Anterior cingulate cortex (tissue), 58 donors: ENCODE measurements around the gene NUP58.

Experiments used
- DNase-seq, 58 donors: peaks; one replicate each; lab custom pipeline; 2025; lab: John Stamatoyannopoulos, UW

The NUP58 gene

DNA sequence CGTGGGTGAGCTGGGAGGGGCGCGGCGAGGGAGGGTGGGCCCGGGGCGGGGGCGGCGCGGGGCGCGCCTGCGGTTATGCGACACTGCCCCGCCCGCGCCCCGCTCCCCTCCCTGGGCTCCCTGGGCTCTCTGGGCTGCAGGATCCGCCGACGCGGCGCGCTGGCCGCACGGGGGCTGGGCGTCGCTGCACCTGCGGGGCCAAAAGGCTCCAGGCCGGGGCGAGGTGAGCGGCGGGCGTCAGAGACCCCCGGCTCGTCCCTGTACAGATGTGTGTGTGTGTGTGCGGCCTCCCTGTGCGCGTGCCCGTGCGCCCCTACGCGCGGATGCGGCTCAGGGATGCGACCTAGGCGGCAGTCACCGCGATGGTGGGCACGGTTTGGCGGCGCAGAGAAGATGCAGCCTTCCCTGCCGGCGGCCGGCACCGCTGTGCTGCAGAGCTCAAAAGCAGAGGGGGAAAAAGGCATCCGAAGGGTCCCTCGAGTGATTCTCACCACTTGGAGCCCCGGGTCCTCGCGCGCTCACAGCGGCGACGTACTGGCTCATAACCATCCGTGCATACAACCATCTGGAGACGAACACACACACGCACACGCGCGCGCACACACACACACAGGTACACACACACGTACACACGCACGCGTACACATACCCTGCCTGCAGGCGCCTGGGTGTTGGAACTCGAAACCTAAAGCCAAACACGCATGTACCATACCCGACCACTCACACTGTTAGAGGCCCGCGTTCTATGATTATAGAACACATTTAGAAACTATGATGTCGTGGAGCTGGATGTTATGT lies 71.1 kb downstream of the NUP58 start:
- DNase-seq: peak in 21 of 58 donors; percentile 5 to 75 (median 40)

DNA sequence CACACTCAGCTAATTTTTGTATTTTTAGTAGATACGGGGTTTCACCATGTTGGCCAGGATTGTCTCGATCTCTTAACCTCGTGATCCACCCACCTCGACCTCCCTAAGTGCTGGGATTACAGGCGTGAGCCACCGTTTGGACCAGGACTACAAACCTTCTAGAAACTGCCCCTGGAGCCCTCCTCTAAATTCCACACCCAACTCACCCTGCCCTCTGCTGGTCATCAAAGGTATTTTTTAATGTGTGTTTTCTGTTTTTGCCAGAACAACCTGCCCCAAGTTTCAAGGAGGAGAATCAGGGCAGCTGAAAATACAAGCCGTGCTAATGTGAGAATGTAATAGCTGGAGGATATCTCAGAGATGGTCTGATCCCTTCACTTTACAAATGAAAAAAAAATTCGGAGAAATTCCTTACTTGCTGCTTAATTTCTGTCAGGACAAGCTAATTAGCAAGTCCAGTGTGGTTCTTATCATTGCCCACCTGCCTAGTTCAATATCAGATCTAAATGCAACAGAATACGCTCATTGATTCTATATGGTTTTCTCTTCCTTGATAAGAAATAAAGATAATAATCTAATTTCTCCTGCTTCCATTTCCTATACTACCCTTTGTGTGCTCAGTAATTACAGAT lies 74.4 kb downstream of the NUP58 start:
- DNase-seq: peak in 2 of 58 donors; percentile 9 to 16

DNA sequence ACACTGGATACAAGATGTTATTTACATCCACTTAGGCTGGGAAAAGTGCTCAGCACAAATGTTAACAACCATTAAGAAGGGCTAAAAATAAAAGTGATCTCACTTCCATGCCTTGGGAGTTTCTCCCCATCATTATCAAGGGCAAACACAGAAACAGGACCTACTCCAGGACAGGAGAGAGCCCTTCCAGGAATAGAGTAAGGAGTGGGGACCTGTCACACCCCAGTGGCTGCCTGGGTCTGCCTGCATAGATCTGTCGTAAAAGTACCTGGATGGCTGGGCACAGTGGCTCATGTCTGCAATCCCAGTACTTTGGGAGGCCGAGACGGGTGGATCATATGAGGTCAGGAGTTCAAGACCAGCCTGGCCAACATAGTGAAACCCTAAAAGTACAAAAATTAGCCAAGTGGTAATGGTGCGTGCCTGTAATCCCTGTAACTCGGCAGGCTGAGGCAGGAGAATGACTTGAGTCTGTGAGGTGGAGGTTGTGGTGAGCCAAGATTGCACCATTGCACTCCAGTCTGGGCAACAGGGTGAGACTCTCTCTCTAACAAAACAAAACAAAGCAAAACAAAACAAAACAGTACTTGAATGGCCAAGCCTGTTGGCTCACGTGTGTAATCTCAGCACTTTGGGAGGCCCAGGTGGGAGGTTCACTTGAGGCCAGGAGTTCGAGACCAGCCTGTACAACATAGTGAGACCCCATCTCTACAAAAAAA lies 76.0 kb downstream of the NUP58 start:
- DNase-seq: no peak

DNA sequence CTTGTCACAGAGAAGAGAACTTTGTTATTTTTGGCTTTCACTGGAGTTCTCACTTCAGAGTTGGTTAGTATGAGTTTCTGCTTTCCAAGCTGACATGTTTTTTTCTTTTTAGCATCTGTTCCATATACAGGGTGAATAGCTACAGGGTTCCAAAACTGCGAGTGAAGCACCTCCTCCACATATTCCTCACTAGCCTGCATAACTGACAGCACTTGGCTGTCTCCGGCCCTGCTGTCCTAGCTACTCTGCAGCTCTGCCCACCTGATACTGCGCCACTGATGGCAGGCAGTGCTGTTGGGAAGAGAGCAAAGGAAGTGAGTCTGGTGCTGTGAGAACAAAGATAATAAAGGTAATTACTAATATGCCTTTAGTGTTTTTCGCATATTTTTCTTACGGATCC lies 77.1 kb downstream of the NUP58 start:
- DNase-seq: peak in 21 of 58 donors; percentile 13 to 78 (median 43)

DNA sequence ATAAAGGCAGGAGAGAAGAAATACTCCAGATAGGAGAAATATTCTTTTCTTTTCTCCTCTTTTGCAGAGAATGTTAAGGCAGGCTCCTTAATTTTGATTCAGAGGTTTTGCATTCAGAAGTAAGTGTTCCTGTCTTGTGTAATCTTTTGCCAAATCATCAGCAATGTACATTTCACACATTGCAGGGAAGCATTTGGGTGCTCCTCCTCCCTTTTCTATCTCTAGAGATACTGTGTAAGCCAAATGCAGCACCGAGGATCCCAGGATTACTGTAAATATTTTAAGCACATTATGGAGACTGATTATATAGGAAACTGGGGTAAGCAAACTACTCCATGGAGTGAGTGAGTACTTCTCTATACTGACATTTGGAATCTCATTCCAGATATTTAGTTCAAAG lies 77.6 kb downstream of the NUP58 start:
- DNase-seq: peak in 1 of 58 donors; percentile 9

DNA sequence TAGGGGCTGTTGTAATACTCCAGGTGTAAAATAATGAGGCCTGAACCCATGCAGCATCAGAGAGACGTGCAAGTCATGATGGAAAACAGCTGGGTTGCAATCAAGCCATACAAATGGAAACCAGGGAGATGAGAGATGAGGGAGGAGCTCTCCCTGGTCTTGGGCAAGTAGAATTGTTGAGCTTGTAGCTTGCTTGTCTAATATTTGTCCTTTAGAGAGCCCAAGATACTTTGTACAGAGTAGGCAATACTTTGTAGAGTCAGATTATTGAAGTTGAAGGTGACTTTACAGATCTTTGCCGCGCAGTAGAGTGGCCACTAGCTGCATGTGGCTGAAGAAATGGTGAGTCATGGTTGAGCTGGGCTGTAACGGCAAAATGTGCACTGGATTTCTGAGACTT lies 78.7 kb downstream of the NUP58 start:
- DNase-seq: no peak

DNA sequence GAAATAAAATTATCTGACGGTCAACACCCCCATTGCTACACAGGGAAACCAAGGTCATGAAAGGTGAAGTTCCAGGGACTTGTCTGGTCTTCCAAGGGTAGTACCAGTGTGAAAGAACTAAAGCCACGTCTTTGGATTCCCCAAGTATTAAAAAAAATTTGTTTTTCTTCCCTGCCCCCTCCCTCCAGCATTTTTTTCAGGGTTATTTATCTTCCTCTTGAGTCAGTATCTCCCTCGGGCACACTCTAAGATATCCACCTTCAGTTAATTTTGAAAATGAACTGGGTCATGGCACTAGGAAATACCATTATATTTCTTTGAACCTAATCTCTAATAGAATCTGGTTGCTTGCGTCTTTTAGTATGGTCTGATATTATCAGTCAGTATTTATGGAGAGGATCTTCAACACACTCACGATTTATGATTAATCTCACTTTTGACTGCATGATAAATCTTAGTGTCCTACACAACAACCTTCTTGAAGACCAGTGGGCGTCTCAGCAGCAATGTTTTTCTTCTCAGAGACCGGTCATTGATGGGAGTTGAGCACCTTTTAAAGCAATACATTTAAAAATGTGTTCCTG lies 79.4 kb downstream of the NUP58 start:
- no peak for DNase-seq

DNA sequence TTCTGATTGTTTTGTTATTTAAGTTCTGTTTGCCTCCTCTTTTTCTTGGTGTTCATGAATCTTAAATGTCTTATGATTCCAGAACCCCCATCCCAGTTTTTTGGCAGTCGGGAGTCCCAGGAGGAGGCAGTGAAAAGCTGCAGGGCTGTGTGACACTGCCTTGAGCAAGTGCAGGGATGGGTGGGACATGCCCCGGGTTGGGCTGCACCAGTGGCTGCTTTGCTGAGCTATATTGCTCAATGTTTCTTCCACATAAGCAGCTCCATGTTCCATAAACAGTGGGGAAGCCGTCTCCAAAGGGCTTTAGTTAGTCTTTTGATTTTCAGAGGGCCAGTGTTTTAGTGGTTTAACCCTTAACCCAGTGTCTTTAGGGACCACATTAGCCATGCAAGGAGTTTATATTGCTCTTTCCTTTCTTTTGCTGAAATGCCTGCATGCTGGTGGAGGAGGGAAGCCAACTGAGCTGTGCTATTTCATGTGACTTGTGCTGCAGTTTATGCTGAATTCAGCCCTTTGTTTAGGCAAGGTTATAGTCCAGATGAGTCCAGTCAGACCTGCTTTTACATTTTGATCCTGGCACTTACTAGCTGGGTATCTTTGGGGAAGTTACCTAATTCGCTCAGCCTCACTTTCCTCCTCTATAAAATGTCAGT lies 83.5 kb downstream of the NUP58 start:
- no peak for DNase-seq

DNA sequence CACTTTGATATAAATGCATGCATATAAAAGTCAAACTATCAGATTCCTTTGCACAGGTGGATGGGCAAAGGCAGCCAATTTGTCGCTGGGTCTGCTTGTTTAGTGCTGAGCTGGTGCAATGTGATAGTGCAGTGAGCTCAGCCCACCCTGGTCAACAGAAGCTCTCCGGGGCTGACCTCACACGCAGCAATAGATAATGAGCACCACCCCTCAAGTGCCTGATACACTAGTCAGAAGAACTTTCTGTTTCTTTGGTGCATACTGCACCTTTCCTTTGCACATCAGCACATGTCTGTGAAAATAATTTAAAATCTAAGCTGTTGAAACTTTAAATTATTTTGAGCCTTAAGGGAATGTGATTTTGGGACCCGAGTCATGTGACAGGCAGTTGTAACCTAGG lies 90.5 kb downstream of the NUP58 start:
- DNase-seq: no peak
